Measurements from ENCODE around the gene CNNM3. TPM values are rescaled to one million over a fixed set of nuclear protein-coding genes. Genes with fewer than 3 reads are reported as not detected.

Gene CNNM3
- total and polyA plus RNA-seq, 2 experiments from 2014 or later = 17.1 to 25.8 TPM

DNA sequence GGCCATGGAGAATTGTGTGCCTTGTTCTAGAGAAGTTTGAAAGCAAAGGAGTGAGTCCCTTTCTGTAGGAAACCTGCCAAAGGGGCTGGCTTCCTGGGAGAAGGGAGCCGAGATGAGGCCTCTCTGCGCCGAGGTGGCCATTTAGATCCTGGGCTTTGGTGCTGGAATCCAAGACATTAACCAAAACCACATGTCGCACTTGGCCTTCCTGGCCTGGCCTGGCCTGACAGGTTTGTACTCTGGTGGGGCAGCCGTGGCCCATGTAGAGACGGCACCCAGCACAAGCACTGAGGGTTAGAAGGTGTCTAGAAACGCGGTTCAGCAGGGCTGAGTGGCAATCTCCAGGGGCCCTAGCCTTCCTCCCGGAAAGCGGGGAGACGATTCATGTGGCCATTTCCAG lies 7.1 kb downstream of the CNNM3 start:
- Histone ChIP-seq H3K9me3 (ENCODE audit: low read depth) (no peaks in the 10 kb centered on the region), H3K79me2 (peaks cover 77% of the 10 kb centered on the region), H3K4me1 (ENCODE audit: insufficient read depth) (peaks cover 50% of the 10 kb centered on the region), H3K9me2 (replicated peaks; ENCODE audit: insufficient read depth) (no peaks in the 10 kb centered on the region), H3K4me2 (no peak overlapping the region), H3K27ac (no peak overlapping the region), H2AFZ (no peak overlapping the region), H3K27me3 (no peaks in the 10 kb centered on the region), H4K20me1 (ENCODE audit: insufficient read depth, poor library complexity, severe bottlenecking) (peaks cover 50% of the 10 kb centered on the region), H3K36me3 (replicated peaks; ENCODE audit: insufficient read depth, low read depth) (peaks cover 3% of the 10 kb centered on the region), H3K4me3 (no peak overlapping the region)
- WGBS (ENCODE audit: low lambda C conversion rate, missing lambda C conversion rate) = 74% methylated on average over 11 of the region's 11 CpGs
- no peak for TF ChIP-seq EZH2phosphoT487 (IDR thresholded peaks at IDR 0.05; ENCODE audit: low read depth, severe bottlenecking, unreplicated experiment)
- TF ChIP-seq EZH2 (IDR thresholded peaks at IDR 0.05; ENCODE audit: borderline replicate concordance) = no peak
- TF ChIP-seq CTCF (IDR thresholded peaks at IDR 0.05; ENCODE audit: poor library complexity) = no peak
- no peak for DNase-seq (ENCODE audit: low spot score)

DNA sequence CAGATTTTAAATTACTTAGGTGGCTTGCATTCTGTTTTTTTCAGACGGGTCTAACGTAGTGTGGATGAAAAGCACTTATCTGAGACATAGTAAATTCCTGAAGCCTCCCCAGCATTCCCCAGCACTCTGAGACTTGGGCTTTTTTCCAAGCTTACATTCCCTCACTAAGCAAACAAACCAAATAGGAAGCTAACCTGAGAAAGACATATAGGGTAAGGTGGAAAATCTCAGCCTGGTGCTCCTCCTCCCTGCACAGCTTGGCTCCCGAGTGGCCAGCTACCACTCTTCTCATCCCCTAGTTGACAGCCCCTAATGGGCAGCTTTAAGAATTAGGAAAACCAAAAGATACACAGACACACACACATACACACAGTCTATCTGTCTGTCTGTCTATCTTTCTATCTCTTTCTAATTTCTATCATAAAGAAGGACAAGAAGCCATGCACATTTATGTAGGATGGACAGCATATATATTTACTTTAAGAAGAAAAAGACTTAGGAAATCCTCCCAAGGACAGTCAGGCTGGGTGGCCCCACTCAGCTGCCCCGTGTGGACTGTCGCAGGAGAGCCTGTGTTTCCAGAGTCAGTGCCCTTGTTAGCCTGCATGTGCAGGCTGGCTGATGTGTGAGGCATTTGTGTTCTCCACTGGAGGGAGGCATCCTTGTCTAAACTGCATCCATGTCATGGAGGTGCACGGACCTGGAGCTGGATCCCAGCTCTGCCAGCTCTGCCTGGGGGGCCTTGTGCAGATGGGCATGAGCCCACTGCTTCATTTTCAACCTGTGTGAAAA lies 8.2 kb downstream of the CNNM3 start:
- Histone ChIP-seq H3K27me3 (no peaks in the 10 kb centered on the region), H3K4me1 (ENCODE audit: insufficient read depth) (peaks cover 41% of the 10 kb centered on the region), H3K27ac (peak overlapping the region; percentile 47)

DNA sequence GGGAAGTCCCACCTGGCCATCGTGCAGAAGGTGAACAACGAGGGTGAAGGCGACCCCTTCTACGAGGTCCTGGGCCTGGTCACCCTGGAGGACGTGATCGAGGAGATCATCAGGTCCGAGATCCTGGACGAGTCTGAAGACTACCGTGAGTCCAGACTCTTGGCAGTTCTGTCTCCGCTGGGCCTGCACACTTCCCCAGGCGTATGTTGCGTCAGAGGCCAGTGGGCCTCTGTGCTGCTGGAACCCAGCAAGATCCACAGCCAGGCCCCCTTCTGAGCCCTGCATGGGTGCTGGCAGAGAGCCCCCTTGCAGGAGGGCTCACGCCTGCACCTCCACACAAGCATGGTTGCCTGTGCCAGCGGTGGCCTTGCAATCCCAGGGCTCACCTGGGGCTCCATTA lies 9.0 kb downstream of the CNNM3 start:
- Histone ChIP-seq H3K4me2 (no peak overlapping the region), H3K4me1 (ENCODE audit: insufficient read depth) (peaks cover 34% of the 10 kb centered on the region), H3K9me2 (replicated peaks; ENCODE audit: insufficient read depth) (no peaks in the 10 kb centered on the region), H3K27me3 (no peaks in the 10 kb centered on the region), H3K79me2 (peaks cover 62% of the 10 kb centered on the region), H3K9me3 (ENCODE audit: low read depth) (no peaks in the 10 kb centered on the region), H4K20me1 (ENCODE audit: insufficient read depth, poor library complexity, severe bottlenecking) (peaks cover 35% of the 10 kb centered on the region), H3K27ac (no peak overlapping the region), H2AFZ (no peak overlapping the region), H3K4me3 (no peak overlapping the region), H3K36me3 (replicated peaks; ENCODE audit: insufficient read depth, low read depth) (no peaks in the 10 kb centered on the region)
- 98% methylated on average over 14 of the region's 14 CpGs for WGBS (ENCODE audit: low lambda C conversion rate, missing lambda C conversion rate)
- DNase-seq (ENCODE audit: low spot score) = no peak
- TF ChIP-seq EZH2phosphoT487 (IDR thresholded peaks at IDR 0.05; ENCODE audit: low read depth, severe bottlenecking, unreplicated experiment) = no peak
- no peak for TF ChIP-seq CTCF (IDR thresholded peaks at IDR 0.05; ENCODE audit: poor library complexity)
- TF ChIP-seq EZH2 (IDR thresholded peaks at IDR 0.05; ENCODE audit: borderline replicate concordance) = no peak

More for the DNA sequence above, 8.2 kb downstream of the CNNM3 start:
- Histone ChIP-seq H2AFZ (no peak overlapping the region), H3K4me2 (no peak overlapping the region), H3K4me3 (no peak overlapping the region), H3K9me3 (ENCODE audit: low read depth) (no peaks in the 10 kb centered on the region), H3K79me2 (peaks cover 70% of the 10 kb centered on the region), H3K36me3 (replicated peaks; ENCODE audit: insufficient read depth, low read depth) (no peaks in the 10 kb centered on the region), H3K9me2 (replicated peaks; ENCODE audit: insufficient read depth) (no peaks in the 10 kb centered on the region), H4K20me1 (ENCODE audit: insufficient read depth, poor library complexity, severe bottlenecking) (peaks cover 42% of the 10 kb centered on the region)
- 47% methylated on average over 6 of the region's 6 CpGs for WGBS (ENCODE audit: low lambda C conversion rate, missing lambda C conversion rate)
- no peak for TF ChIP-seq EZH2phosphoT487 (IDR thresholded peaks at IDR 0.05; ENCODE audit: low read depth, severe bottlenecking, unreplicated experiment)
- TF ChIP-seq CTCF (IDR thresholded peaks at IDR 0.05; ENCODE audit: poor library complexity) = no peak
- TF ChIP-seq EZH2 (IDR thresholded peaks at IDR 0.05; ENCODE audit: borderline replicate concordance) = no peak
- peak; percentile 56 for DNase-seq (ENCODE audit: low spot score)

Data from hepatocyte (in vitro differentiated cells).